Chondrocyte (in vitro differentiated cells): ENCODE data around the gene SS18L1. TPM values are rescaled to one million over a fixed set of nuclear protein-coding genes. Genes with fewer than 3 reads are reported as not detected.
A peak's percentile ranks its signal among the peaks of the same experiment; 100 is the strongest.

Experiments
- DNase-seq: peaks from one replicate; pipeline ENCODE4 v3.0.0; 2021; ENCODE audit warnings: mixed read lengths, low spot score
- H3K27ac Mint-ChIP-seq: one replicate; pipeline ENCODE4 v1.8.0; 2021; ENCODE audit warnings: mild to moderate bottlenecking, moderate library complexity, mixed read lengths; ENCODE audit not compliant: unreplicated experiment
- H3K27me3 Mint-ChIP-seq: 2 replicates; pipeline ENCODE4 v1.8.0; 2021; ENCODE audit warnings: low read depth, mixed read lengths
- H3K36me3 Mint-ChIP-seq: 2 replicates; pipeline ENCODE4 v1.8.0; 2021; ENCODE audit warnings: low read depth, mixed read lengths
- H3K4me1 Mint-ChIP-seq: 2 replicates; pipeline ENCODE4 v1.8.0; 2021; ENCODE audit warnings: low read depth, mild to moderate bottlenecking, mixed read lengths
- H3K4me3 Mint-ChIP-seq: one replicate; pipeline ENCODE4 v1.8.0; 2021; ENCODE audit warnings: mild to moderate bottlenecking, moderate library complexity, mixed read lengths; ENCODE audit not compliant: unreplicated experiment
- H3K9me3 Mint-ChIP-seq: 2 replicates; pipeline ENCODE4 v1.8.0; 2021; ENCODE audit warnings: low read depth, mixed read lengths
- CTCF ChIP-seq: fragments of 200-600 bp; sonication (generic); IDR thresholded peaks from 2 replicates; pipeline ENCODE4 v1.5.0; 2021; ENCODE audit warnings: antibody characterized with exemption, mild to moderate bottlenecking, moderate library complexity
- total RNA-seq: library from RNA; stranded (reverse); gene quantifications from 3 replicates; pipeline ENCODE4 v1.2.1, GENCODE V29; 2021

The SS18L1 gene
- total RNA-seq, 1 donor from 2014 or later: 13.4 TPM

DNA sequence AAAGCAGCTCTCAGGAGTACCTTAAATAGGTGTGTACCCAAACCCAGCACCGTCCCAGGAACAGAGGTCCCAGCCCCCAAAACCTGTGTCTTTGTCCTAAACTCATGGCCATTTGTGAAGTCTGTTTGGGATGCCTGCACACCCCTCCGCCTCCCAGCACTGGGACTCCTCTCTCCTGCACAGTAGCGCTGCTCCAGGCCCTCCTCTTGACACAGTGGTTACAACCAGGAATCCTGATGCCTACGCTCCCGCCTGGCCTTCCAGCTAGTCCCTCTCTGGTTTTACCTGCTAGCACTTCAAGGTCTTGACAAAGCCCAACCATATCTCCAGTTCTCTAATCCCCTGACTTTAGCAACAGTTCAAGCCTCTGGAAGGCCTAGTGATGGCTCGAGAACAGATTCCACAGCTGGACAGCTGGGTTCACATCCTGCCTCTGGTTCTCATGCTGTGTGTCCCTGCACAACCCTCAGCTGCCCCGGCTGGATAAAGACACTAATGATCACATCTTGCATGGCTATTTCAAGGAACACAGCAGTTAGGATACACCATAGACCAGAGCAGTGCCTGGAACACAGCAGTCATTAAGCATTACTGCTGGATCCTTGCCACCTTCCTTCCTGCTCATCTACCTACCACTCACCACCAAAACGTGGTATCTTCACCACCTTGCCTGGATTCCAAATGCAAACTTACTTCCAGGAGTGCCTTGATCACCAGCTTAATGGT, 5.9 kb upstream of the SS18L1 start:
- Mint-ChIP-seq H3K4me3 (no peak overlapping the region), H3K27me3 (no peaks in the 10 kb centered on the region), H3K27ac (peak overlapping the region; percentile 37), H3K36me3 (peaks cover 32% of the 10 kb centered on the region), H3K9me3 (no peaks in the 10 kb centered on the region), H3K4me1 (peaks cover 24% of the 10 kb centered on the region)
- DNase-seq: no peak
- TF ChIP-seq CTCF: no peak

DNA sequence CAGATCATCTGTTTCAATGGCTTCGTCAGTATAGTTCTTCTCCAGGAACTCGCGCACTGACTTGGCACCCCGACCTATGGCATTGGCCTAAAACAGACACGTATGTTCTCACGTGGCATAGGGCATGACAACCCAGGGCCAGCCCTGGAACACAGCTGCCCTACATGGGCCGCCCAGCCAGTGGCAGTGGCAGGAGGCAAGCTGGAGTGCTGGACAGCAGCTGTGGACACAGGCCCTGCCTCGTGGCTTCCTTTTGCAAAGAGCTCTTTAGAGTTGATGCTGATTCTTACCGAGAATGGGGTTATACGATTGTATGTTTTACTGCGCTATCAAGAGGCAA, 5.4 kb upstream of the SS18L1 start:
- H3K9me3 Mint-ChIP-seq: no peaks in the 10 kb centered on the region

GRCh38 chr20:62138912-62139311, 4.7 kb upstream of the SS18L1 start:
- Mint-ChIP-seq H3K27ac (no peak overlapping the region), H3K4me1 (peaks cover 24% of the 10 kb centered on the region), H3K9me3 (no peaks in the 10 kb centered on the region), H3K27me3 (no peaks in the 10 kb centered on the region), H3K4me3 (no peak overlapping the region), H3K36me3 (peaks cover 30% of the 10 kb centered on the region)
- no peak for TF ChIP-seq CTCF
- DNase-seq: no peak

More for the DNA sequence above, 5.4 kb upstream of the SS18L1 start:
- DNase-seq: no peak
- peak overlapping the region; percentile 37 for H3K27ac Mint-ChIP-seq
- H3K36me3 Mint-ChIP-seq: peaks cover 31% of the 10 kb centered on the region
- no peak for TF ChIP-seq CTCF
- H3K4me3 Mint-ChIP-seq: no peak overlapping the region
- peaks cover 24% of the 10 kb centered on the region for H3K4me1 Mint-ChIP-seq
- no peaks in the 10 kb centered on the region for H3K27me3 Mint-ChIP-seq

DNA sequence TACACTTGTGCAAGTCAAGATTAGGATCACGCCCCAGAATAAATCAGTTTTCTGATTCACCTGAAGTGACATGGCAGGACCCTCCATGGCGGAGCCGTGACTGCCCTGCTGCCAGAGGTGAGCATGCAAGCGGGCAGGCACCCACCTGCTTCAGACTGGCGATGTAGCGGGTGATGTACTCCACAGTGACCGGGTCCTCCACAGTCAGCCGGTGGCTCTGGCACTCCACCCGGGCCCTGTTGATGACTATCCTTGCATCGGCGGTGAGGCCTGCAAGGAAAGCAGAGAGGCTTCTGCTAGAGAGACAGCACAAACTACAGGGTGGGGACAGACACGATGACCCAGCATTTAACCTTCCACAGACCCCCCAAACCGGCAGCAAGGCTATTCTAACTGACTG, 3.9 kb upstream of the SS18L1 start:
- Mint-ChIP-seq H3K4me3 (no peak overlapping the region), H3K4me1 (peaks cover 28% of the 10 kb centered on the region), H3K36me3 (peaks cover 26% of the 10 kb centered on the region), H3K27ac (no peak overlapping the region), H3K9me3 (no peaks in the 10 kb centered on the region), H3K27me3 (no peaks in the 10 kb centered on the region)
- no peak for TF ChIP-seq CTCF
- no peak for DNase-seq

DNA sequence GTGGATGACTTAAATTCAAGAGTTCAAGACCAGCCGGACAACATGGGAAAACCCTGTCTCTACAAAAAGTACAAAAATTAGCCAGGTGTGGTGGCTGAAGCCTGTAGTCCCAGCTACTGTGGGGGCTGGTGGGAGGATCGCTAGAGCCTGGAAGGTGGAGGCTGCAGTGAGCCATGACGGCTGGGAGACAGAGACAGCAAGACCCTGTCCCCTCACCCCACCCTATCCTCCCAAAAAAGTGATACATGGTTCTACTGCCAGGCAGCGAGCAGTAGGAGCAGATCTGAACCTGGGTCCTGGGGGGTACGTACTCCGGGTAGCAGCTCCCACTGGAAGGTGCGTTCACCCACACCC, 2.5 kb upstream of the SS18L1 start:
- H3K9me3 Mint-ChIP-seq: no peaks in the 10 kb centered on the region
- peaks cover 41% of the 10 kb centered on the region for H3K4me1 Mint-ChIP-seq
- peaks cover 24% of the 10 kb centered on the region for H3K36me3 Mint-ChIP-seq
- DNase-seq: no peak
- peak overlapping the region; percentile 79 for H3K4me3 Mint-ChIP-seq
- H3K27me3 Mint-ChIP-seq: no peaks in the 10 kb centered on the region
- H3K27ac Mint-ChIP-seq: peak overlapping the region; percentile 91
- TF ChIP-seq CTCF: no peak
